GM13977 (cell line): ENCODE results near the gene KCNE2.

Experiments
- DNase-seq: peaks from one replicate; pipeline ENCODE4 v3.0.0; 2012; ENCODE audit warnings: low spot score
- in situ Hi-C: fragments of 300-500 bp; cut with MboI; formaldehyde crosslinking; loops from one replicate; pipeline ENCODE4 v1.12.0; 2022; ENCODE audit warnings: low sequenced_read_pairs, low pct_unique_long_range_greater_than_20kb, mixed read lengths, inconsistent platforms; ENCODE audit not compliant: unreplicated experiment
- TF ChIP-seq, protein P1 (sequence below): IDR thresholded peaks from 2 replicates; pipeline ENCODE4 v1.5.1; 2012; ENCODE audit warnings: mild to moderate bottlenecking, control low read depth; ENCODE audit not compliant: insufficient read depth; ENCODE audit errors: extremely low read depth, missing control alignments

KCNE2 gene

DNA sequence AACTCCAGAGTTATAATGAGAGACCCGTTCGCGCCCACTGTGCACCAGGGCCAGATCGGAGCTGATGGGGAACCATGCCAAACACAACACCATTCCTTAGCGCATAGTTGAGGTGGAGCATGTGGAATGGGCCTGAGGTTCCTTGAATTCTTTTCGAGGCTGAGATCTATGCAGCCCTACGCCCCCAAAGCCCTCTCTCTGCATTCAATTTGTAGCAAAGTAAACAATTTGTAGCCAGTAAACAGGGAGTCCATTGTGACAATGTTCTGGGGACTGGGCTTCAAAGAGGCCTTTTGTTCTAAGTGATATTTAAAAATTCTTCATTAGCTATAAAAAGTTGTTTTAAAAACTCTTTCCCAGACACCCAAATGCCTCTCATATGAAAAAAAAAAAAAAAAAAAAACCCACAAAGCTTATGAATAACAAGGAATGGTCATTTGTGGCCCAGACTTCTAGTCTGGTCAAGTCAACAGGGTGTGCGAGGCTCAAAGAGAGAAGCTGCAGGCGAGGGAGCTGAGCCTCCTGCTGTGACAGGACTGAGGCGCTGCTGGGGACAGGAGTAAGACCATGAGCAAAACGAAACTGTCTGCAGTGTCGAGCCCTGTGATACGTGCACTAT lies 30.6 kb upstream of the KCNE2 start:
- TF ChIP-seq, protein P1, sequence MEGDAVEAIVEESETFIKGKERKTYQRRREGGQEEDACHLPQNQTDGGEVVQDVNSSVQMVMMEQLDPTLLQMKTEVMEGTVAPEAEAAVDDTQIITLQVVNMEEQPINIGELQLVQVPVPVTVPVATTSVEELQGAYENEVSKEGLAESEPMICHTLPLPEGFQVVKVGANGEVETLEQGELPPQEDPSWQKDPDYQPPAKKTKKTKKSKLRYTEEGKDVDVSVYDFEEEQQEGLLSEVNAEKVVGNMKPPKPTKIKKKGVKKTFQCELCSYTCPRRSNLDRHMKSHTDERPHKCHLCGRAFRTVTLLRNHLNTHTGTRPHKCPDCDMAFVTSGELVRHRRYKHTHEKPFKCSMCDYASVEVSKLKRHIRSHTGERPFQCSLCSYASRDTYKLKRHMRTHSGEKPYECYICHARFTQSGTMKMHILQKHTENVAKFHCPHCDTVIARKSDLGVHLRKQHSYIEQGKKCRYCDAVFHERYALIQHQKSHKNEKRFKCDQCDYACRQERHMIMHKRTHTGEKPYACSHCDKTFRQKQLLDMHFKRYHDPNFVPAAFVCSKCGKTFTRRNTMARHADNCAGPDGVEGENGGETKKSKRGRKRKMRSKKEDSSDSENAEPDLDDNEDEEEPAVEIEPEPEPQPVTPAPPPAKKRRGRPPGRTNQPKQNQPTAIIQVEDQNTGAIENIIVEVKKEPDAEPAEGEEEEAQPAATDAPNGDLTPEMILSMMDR, result no peak
- in situ Hi-C loops, result no loop called here
- DNase-seq, result no peak

DNA sequence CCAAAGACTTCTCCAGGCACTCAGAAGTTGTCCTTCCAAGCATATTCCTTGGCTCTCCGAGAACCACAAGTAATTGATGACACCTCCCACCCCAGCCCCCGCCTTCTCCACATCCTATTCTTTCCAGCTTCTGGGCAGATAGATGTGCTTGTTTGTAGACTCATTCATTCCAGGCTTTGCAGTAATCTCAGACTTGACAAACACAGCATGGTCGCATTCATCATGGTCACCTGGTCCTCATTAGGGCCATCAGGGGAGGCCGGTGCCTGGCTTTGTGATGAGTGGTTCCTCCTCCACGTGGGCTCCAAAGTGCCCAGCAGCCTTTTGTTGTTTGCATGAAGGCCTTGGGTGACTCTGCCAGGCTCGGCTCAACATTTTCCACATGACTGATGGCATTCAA lies 28.5 kb upstream of the KCNE2 start:
- DNase-seq, result no peak
- TF ChIP-seq, protein P1, result no peak
- in situ Hi-C loops, result no loop called here

- DNase-seq, result no peak
- TF ChIP-seq, protein P1, result no peak
- in situ Hi-C loops, result no loop called here
Measured at GRCh38 chr21:34336245-34336644, 27.6 kb upstream of the KCNE2 start.

GRCh38 chr21:34336756-34337391 lies 26.9 kb upstream of the KCNE2 start:
- DNase-seq, result no peak
- in situ Hi-C loops, result no loop called here
- TF ChIP-seq, protein P1, result no peak

- in situ Hi-C loops, result no loop called here
- DNase-seq, result no peak
- TF ChIP-seq, protein P1, result no peak
Measured at GRCh38 chr21:34337741-34338140, 26.1 kb upstream of the KCNE2 start.

DNA sequence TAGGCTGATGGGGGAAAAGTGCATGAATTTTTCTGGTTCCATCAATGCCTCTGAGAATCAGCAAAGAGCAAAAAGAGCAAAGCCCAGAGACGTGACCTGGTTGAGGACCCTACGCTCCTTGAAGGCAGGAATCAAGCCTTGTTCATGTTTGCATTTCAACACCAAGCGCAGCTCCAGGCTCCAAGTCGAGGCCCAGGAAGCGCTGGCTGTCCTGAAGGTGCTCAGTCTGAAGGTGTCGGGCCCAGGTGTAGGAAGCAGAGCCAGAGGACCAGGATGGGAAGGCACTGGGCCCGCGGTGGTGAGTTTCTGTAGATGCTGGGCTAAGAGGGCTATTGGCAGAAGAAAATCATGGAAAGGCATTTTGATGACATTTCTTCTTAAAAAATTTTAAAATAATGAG lies 25.6 kb upstream of the KCNE2 start:
- no peak for DNase-seq
- TF ChIP-seq, protein P1, result no peak
- in situ Hi-C loops, result no loop called here

DNA sequence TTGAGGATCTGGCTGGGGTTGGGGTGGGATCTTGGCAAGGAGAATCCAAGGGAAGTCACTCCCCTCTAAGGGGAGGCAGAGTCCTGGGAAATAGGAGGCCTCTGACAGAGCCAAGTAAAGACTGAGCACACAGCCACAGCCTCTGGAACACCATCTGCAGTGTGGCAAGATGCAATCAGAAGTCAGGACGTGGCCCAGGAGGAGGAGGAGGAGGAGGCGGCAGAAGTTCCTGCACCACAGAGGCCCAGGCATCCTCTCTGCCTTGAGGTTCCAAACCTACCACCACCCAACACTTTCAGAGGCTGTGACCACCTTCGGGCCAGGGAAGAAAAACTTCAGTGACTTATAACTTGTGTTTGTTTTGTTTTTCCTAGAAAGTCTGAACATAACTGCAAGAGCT lies 23.7 kb upstream of the KCNE2 start:
- in situ Hi-C loops, result no loop called here
- DNase-seq, result no peak
- TF ChIP-seq, protein P1, result no peak
